ENCODE measurements around the gene NOP14. TPM values are rescaled to one million over a fixed set of nuclear protein-coding genes. Genes with fewer than 3 reads are reported as not detected.
"Not testable (repeated sequence)": the region's sequence is repeated elsewhere in the genome, so short reads cannot be mapped to it uniquely, and the experiment has no call there.

The NOP14 gene
- total and polyA plus RNA-seq, 4 donors, result 13.3 to 25.4 (median 19.7) TPM

GRCh38 chr4:2995546-2996265 lies 32.5 kb upstream of the NOP14 start:
- WGBS, 2 donors, result 73 to 82% methylated on average over 4 of the region's 4 CpGs
- no peak for DNase-seq

GRCh38 chr4:2994917-2995316 lies 31.7 kb upstream of the NOP14 start:
- TF ChIP-seq CTCF (IDR thresholded peaks at IDR 0.05; ENCODE audit: control extremely low read depth, extremely low read depth), result no peak
- Histone ChIP-seq H3K9ac (ENCODE audit: insufficient read depth in 1 of 2, low read length in 2 of 2) (no peak overlapping the region), H3K27ac (ENCODE audit: low read depth in 1 of 2, low read length in 1 of 2) (no peak overlapping the region), H3K4me1 (ENCODE audit: control insufficient read depth in 5 of 5, insufficient read depth in 5 of 5, low read length in 5 of 5) (no peaks in the 10 kb centered on the region), H3K4me3 (no peak overlapping the region), H3K27me3 (ENCODE audit: control insufficient read depth in 3 of 3, insufficient read depth in 3 of 3, low read length in 2 of 3) (no peaks in the 10 kb centered on the region), H3K36me3 (ENCODE audit: control insufficient read depth in 4 of 4, insufficient read depth in 4 of 4, low read length in 4 of 4) (no peaks in the 10 kb centered on the region), H3K9me3 (ENCODE audit: control insufficient read depth in 4 of 4, insufficient read depth in 3 of 4, low read length in 3 of 4) (no peaks in the 10 kb centered on the region)
- DNase-seq (no peak), ATAC-seq (ENCODE audit: insufficient read depth, low FRiP score) (no peak)
- WGBS, 2 donors, result 97 to 99% methylated on average over 4 of the region's 4 CpGs

More at GRCh38 chr4:2995546-2996265, 32.5 kb upstream of the NOP14 start:
- H3K9me3 ChIP-seq (ENCODE audit: control insufficient read depth in 4 of 4, insufficient read depth in 3 of 4, low read length in 3 of 4), result no peaks in the 10 kb centered on the region
- no peak overlapping the region for H3K4me3 ChIP-seq
- no peak for TF ChIP-seq CTCF (IDR thresholded peaks at IDR 0.05; ENCODE audit: control extremely low read depth, extremely low read depth)
- H3K4me1 ChIP-seq (ENCODE audit: control insufficient read depth in 5 of 5, insufficient read depth in 5 of 5, low read length in 5 of 5), result no peaks in the 10 kb centered on the region
- no peak overlapping the region for H3K27ac ChIP-seq (ENCODE audit: low read depth in 1 of 2, low read length in 1 of 2)
- H3K36me3 ChIP-seq (ENCODE audit: control insufficient read depth in 4 of 4, insufficient read depth in 4 of 4, low read length in 4 of 4), result no peaks in the 10 kb centered on the region
- no peak overlapping the region for H3K9ac ChIP-seq (ENCODE audit: insufficient read depth in 1 of 2, low read length in 2 of 2)
- no peak for ATAC-seq (ENCODE audit: insufficient read depth, low FRiP score)
- H3K27me3 ChIP-seq (ENCODE audit: control insufficient read depth in 3 of 3, insufficient read depth in 3 of 3, low read length in 2 of 3), result no peaks in the 10 kb centered on the region

GRCh38 chr4:2991243-2991642 lies 28.0 kb upstream of the NOP14 start:
- no peaks in the 10 kb centered on the region for H3K36me3 ChIP-seq (ENCODE audit: control insufficient read depth in 4 of 4, insufficient read depth in 4 of 4, low read length in 4 of 4)
- WGBS, 2 donors, result 88 to 95% methylated on average over 4 of the region's 4 CpGs
- DNase-seq (no peak), ATAC-seq (ENCODE audit: insufficient read depth, low FRiP score) (no peak)
- H3K4me1 ChIP-seq (ENCODE audit: control insufficient read depth in 5 of 5, insufficient read depth in 5 of 5, low read length in 5 of 5), result no peaks in the 10 kb centered on the region
- no peaks in the 10 kb centered on the region for H3K27me3 ChIP-seq (ENCODE audit: control insufficient read depth in 3 of 3, insufficient read depth in 3 of 3, low read length in 2 of 3)
- TF ChIP-seq CTCF (IDR thresholded peaks at IDR 0.05; ENCODE audit: control extremely low read depth, extremely low read depth), result no peak
- no peak overlapping the region for H3K27ac ChIP-seq (ENCODE audit: low read depth in 1 of 2, low read length in 1 of 2)
- H3K4me3 ChIP-seq, result no peak overlapping the region
- no peaks in the 10 kb centered on the region for H3K9me3 ChIP-seq (ENCODE audit: control insufficient read depth in 4 of 4, insufficient read depth in 3 of 4, low read length in 3 of 4)
- H3K9ac ChIP-seq (ENCODE audit: insufficient read depth in 1 of 2, low read length in 2 of 2), result no peak overlapping the region

- not testable (repeated sequence) for DNase-seq; H3K27ac ChIP-seq (ENCODE audit: low read depth in 1 of 2, low read length in 1 of 2); H3K27me3 ChIP-seq (ENCODE audit: control insufficient read depth in 3 of 3, insufficient read depth in 3 of 3, low read length in 2 of 3); H3K4me1 ChIP-seq (ENCODE audit: control insufficient read depth in 5 of 5, insufficient read depth in 5 of 5, low read length in 5 of 5); H3K4me3 ChIP-seq; ATAC-seq (ENCODE audit: insufficient read depth, low FRiP score); H3K36me3 ChIP-seq (ENCODE audit: control insufficient read depth in 4 of 4, insufficient read depth in 4 of 4, low read length in 4 of 4); H3K9ac ChIP-seq (ENCODE audit: insufficient read depth in 1 of 2, low read length in 2 of 2)
- peaks cover 0 to 12% (median 3%) of the 10 kb centered on the region in 4 donors for H3K9me3 ChIP-seq (ENCODE audit: control insufficient read depth in 4 of 4, insufficient read depth in 3 of 4, low read length in 3 of 4)
- WGBS, 2 donors, result 90 to 91% methylated on average over 7 of the region's 7 CpGs
These were observed 20.5 kb upstream of the NOP14 start for GRCh38 chr4:2983715-2984114.
